ENCODE data around the gene DYSF. TPM values are rescaled to one million over a fixed set of nuclear protein-coding genes. Genes with fewer than 3 reads are reported as not detected.

DYSF gene
- total RNA-seq, 1 experiment from 2014 or later, result 0.89 TPM

DNA sequence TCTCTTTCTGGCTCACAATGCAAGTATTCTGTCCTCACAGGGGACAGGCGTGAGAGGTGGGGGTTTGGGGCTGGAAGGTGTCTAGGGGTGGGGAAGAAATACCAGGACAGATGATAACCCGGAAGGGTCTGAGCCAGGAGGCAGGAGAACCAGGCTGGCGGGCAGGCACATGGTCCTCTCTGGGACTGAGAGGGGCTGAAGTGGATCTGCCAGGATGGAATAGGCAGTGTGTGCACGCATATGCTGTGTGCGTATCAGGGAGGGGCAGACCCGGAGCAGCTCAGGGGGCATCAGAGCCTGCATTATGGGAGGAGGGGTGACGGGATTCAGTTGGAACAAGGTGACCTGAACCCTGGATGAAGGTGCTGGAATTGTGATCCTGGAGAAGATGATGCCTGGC, 157.3 kb downstream of the DYSF start:
- ATAC-seq (no peak), DNase-seq (ENCODE audit: low read depth, low spot score) (no peak)
- H3K27ac ChIP-seq (ENCODE audit: low read depth, low read length), result no peak overlapping the region; the same call in 1 of the 2 replicates
- H3K79me2 ChIP-seq (ENCODE audit: insufficient read depth, low read length), result no peaks in the 10 kb centered on the region
- H3K9ac ChIP-seq (ENCODE audit: low read length), result no peak overlapping the region
- H3K9me2 ChIP-seq (ENCODE audit: insufficient read depth), result no peaks in the 10 kb centered on the region
- no peak overlapping the region for H3K4me3 ChIP-seq (replicated peaks in 1 of 2; ENCODE audit: low read depth in 1 of 2, low read length in 2 of 2)
- no peak overlapping the region for H2AFZ ChIP-seq (ENCODE audit: low read depth, low read length, poor library complexity, severe bottlenecking)
- BruUV-seq (replicated peaks), result no TSS peak
- H3K4me1 ChIP-seq (ENCODE audit: control insufficient read depth in 1 of 2, insufficient read depth in 2 of 2, low read length in 2 of 2), result no peaks in the 10 kb centered on the region
- H3K4me2 ChIP-seq (ENCODE audit: low read length), result no peak overlapping the region
- no peaks in the 10 kb centered on the region for H3K9me3 ChIP-seq (ENCODE audit: control insufficient read depth in 1 of 2, insufficient read depth in 1 of 2, low read depth in 1 of 2, low read length in 2 of 2)
- no peaks in the 10 kb centered on the region for H3K36me3 ChIP-seq (ENCODE audit: control insufficient read depth in 1 of 2, insufficient read depth in 2 of 2, low read length in 2 of 2)
- CTCF ChIA-PET, result interaction anchor here (0.7 to 1.7 kb wide), 5 partner anchors 186 to 539 kb away, joined by 3 to 13 read pairs (median 5); no protein-coding TSS in a partner anchor
- intact Hi-C loops (cut with micrococcal nuclease), result loop anchor here (2.0 to 5.0 kb wide), 2 partner anchors 188 to 542 kb away; no protein-coding TSS in a partner anchor
- H3K27me3 ChIP-seq (ENCODE audit: insufficient read depth, low read length), result peaks cover 9% of the 10 kb centered on the region; the same call in 1 of the 2 replicates
- TF ChIP-seq, protein P1, sequence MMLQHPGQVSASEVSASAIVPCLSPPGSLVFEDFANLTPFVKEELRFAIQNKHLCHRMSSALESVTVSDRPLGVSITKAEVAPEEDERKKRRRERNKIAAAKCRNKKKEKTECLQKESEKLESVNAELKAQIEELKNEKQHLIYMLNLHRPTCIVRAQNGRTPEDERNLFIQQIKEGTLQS (IDR thresholded peaks at IDR 0.05), result no peak
- TF ChIP-seq ZFX (IDR thresholded peaks at IDR 0.05), result no peak
- no peak for TF ChIP-seq SP1 (IDR thresholded peaks at IDR 0.05; ENCODE audit: low read depth)
- no peaks in the 10 kb centered on the region for H4K20me1 ChIP-seq (ENCODE audit: insufficient read depth)
- POLR2A ChIA-PET, result no interaction called here
- RAD21 ChIA-PET (ENCODE audit: low non-redundant PET in 1 of 2, low total read pairs in 2 of 2, uncharacterized antibody in 2 of 2, unreplicated experiment in 2 of 2), result no interaction called here

DNA sequence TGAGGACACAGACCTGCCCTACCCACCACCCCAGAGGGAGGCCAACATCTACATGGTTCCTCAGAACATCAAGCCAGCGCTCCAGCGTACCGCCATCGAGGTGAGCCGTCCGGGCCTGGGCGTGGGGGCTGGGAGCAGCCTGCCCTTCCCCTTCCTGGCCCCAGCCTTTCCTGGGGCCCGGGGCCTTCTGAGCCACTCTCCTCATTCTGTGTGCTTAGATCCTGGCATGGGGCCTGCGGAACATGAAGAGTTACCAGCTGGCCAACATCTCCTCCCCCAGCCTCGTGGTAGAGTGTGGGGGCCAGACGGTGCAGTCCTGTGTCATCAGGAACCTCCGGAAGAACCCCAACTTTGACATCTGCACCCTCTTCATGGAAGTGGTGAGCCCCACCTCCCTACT, 157.9 kb downstream of the DYSF start:
- H3K4me1 ChIP-seq (ENCODE audit: control insufficient read depth in 1 of 2, insufficient read depth in 2 of 2, low read length in 2 of 2), result no peaks in the 10 kb centered on the region
- H3K79me2 ChIP-seq (ENCODE audit: insufficient read depth, low read length), result no peaks in the 10 kb centered on the region
- POLR2A ChIA-PET, result no interaction called here
- H3K36me3 ChIP-seq (ENCODE audit: control insufficient read depth in 1 of 2, insufficient read depth in 2 of 2, low read length in 2 of 2), result no peaks in the 10 kb centered on the region
- ATAC-seq, result no peak
- H3K9me2 ChIP-seq (ENCODE audit: insufficient read depth), result no peaks in the 10 kb centered on the region
- no peaks in the 10 kb centered on the region for H4K20me1 ChIP-seq (ENCODE audit: insufficient read depth)
- H3K9me3 ChIP-seq (ENCODE audit: control insufficient read depth in 1 of 2, insufficient read depth in 1 of 2, low read depth in 1 of 2, low read length in 2 of 2), result no peaks in the 10 kb centered on the region
- intact Hi-C loops (cut with micrococcal nuclease), result loop anchor here (2.0 to 5.0 kb wide), 2 partner anchors 188 to 541 kb away; no protein-coding TSS in a partner anchor
- DNase-seq (ENCODE audit: low read depth, low spot score), result no peak
- no peak overlapping the region; the same call in 1 of the 2 replicates for H3K27ac ChIP-seq (ENCODE audit: low read depth, low read length)
- no TSS peak for BruUV-seq (replicated peaks)
- CTCF ChIA-PET, result interaction anchor here (0.7 kb wide), 1 partner anchor 187 kb away, joined by 3 read pairs; no protein-coding TSS in a partner anchor
- H2AFZ ChIP-seq (ENCODE audit: low read depth, low read length, poor library complexity, severe bottlenecking), result no peak overlapping the region
- H3K27me3 ChIP-seq (ENCODE audit: insufficient read depth, low read length), result peaks cover 6% of the 10 kb centered on the region; the same call in 1 of the 2 replicates
- RAD21 ChIA-PET (ENCODE audit: low non-redundant PET in 1 of 2, low total read pairs in 2 of 2, uncharacterized antibody in 2 of 2, unreplicated experiment in 2 of 2), result no interaction called here
- no peak overlapping the region for H3K9ac ChIP-seq (ENCODE audit: low read length)
- H3K4me2 ChIP-seq (ENCODE audit: low read length), result no peak overlapping the region
- no peak overlapping the region for H3K4me3 ChIP-seq (replicated peaks in 1 of 2; ENCODE audit: low read depth in 1 of 2, low read length in 2 of 2)
- TF ChIP-seq EGR1 (IDR thresholded peaks at IDR 0.05; ENCODE audit: low read depth), result no peak
- TF ChIP-seq, protein P2, sequence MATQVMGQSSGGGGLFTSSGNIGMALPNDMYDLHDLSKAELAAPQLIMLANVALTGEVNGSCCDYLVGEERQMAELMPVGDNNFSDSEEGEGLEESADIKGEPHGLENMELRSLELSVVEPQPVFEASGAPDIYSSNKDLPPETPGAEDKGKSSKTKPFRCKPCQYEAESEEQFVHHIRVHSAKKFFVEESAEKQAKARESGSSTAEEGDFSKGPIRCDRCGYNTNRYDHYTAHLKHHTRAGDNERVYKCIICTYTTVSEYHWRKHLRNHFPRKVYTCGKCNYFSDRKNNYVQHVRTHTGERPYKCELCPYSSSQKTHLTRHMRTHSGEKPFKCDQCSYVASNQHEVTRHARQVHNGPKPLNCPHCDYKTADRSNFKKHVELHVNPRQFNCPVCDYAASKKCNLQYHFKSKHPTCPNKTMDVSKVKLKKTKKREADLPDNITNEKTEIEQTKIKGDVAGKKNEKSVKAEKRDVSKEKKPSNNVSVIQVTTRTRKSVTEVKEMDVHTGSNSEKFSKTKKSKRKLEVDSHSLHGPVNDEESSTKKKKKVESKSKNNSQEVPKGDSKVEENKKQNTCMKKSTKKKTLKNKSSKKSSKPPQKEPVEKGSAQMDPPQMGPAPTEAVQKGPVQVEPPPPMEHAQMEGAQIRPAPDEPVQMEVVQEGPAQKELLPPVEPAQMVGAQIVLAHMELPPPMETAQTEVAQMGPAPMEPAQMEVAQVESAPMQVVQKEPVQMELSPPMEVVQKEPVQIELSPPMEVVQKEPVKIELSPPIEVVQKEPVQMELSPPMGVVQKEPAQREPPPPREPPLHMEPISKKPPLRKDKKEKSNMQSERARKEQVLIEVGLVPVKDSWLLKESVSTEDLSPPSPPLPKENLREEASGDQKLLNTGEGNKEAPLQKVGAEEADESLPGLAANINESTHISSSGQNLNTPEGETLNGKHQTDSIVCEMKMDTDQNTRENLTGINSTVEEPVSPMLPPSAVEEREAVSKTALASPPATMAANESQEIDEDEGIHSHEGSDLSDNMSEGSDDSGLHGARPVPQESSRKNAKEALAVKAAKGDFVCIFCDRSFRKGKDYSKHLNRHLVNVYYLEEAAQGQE (IDR thresholded peaks at IDR 0.05; ENCODE audit: low read depth), result no peak
- TF ChIP-seq POLR2AphosphoS5 (IDR thresholded peaks at IDR 0.05; ENCODE audit: low read depth, low read length), result no peak
- TF ChIP-seq FOSL1 (IDR thresholded peaks at IDR 0.05; ENCODE audit: low read depth), result no peak
- TF ChIP-seq, protein P3, sequence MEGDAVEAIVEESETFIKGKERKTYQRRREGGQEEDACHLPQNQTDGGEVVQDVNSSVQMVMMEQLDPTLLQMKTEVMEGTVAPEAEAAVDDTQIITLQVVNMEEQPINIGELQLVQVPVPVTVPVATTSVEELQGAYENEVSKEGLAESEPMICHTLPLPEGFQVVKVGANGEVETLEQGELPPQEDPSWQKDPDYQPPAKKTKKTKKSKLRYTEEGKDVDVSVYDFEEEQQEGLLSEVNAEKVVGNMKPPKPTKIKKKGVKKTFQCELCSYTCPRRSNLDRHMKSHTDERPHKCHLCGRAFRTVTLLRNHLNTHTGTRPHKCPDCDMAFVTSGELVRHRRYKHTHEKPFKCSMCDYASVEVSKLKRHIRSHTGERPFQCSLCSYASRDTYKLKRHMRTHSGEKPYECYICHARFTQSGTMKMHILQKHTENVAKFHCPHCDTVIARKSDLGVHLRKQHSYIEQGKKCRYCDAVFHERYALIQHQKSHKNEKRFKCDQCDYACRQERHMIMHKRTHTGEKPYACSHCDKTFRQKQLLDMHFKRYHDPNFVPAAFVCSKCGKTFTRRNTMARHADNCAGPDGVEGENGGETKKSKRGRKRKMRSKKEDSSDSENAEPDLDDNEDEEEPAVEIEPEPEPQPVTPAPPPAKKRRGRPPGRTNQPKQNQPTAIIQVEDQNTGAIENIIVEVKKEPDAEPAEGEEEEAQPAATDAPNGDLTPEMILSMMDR (IDR thresholded peaks at IDR 0.05 in 2 of 3, conservative IDR thresholded peaks at IDR 0.05 in 1 of 3; ENCODE audit: borderline replicate concordance in 1 of 3, insufficient read depth in 1 of 3, low read depth in 2 of 3, low read length in 2 of 3), result no peak
- no peak for TF ChIP-seq SRF (IDR thresholded peaks at IDR 0.05; ENCODE audit: low read depth)
- TF ChIP-seq, protein P4, sequence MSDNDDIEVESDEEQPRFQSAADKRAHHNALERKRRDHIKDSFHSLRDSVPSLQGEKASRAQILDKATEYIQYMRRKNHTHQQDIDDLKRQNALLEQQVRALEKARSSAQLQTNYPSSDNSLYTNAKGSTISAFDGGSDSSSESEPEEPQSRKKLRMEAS (IDR thresholded peaks at IDR 0.05), result no peak
- TF ChIP-seq POLR2A (IDR thresholded peaks at IDR 0.05; ENCODE audit: borderline replicate concordance, extremely low read depth, insufficient read depth, insufficient read length), result no peak
- TF ChIP-seq CBX3 (IDR thresholded peaks at IDR 0.05; ENCODE audit: low read depth), result no peak
- no peak for TF ChIP-seq EZH2 (IDR thresholded peaks at IDR 0.05)
